ENCODE measurements around the gene HEPACAM. TPM values are rescaled to one million over a fixed set of nuclear protein-coding genes. Genes with fewer than 3 reads are reported as not detected.
A peak's percentile ranks its signal among the peaks of the same experiment; 100 is the strongest.

The HEPACAM gene
- total RNA-seq, 1 donor: under 0.01 TPM

GRCh38 chr11:124897674-124898262 is 38.1 kb downstream of the HEPACAM start, which contains the start of gene ROBO4:
Gene ROBO4, minus strand, starts transcription at chr11:124897865. Its CDS starts 70 bp downstream, at chr11:124897795.
- H3K79me2 ChIP-seq (ENCODE audit: insufficient read depth, low read length): no peaks in the 10 kb centered on the region
- peak within 1 kb of the TSS; percentile 16 for H3K4me3 ChIP-seq (ENCODE audit: insufficient read depth, low read length)
- peaks cover 49% of the 10 kb centered on the region for H3K4me1 ChIP-seq (ENCODE audit: insufficient read depth, low read length)

GRCh38 chr11:124896821-124897391 is 38.9 kb downstream of the HEPACAM start:
- H3K27ac ChIP-seq (ENCODE audit: low read depth, low read length): no peak overlapping the region
- no peaks in the 10 kb centered on the region for H3K9me3 ChIP-seq (ENCODE audit: low read depth, low read length)
- H3K36me3 ChIP-seq (ENCODE audit: insufficient read depth, low read length): no peaks in the 10 kb centered on the region
- H3K27me3 ChIP-seq (ENCODE audit: insufficient read depth, low read length): no peaks in the 10 kb centered on the region
- H4K20me1 ChIP-seq (ENCODE audit: insufficient read depth, low read length): no peaks in the 10 kb centered on the region
- H3K79me2 ChIP-seq (ENCODE audit: insufficient read depth, low read length): no peaks in the 10 kb centered on the region
- peaks cover 49% of the 10 kb centered on the region for H3K4me1 ChIP-seq (ENCODE audit: insufficient read depth, low read length)
- H3K4me3 ChIP-seq (ENCODE audit: insufficient read depth, low read length): no peak overlapping the region
- TF ChIP-seq CTCF (IDR thresholded peaks at IDR 0.05; ENCODE audit: extremely low read depth, low read depth, low read length): no peak
- DNase-seq (ENCODE audit: insufficient read length, low spot score, missing footprints): peak; percentile 80
- H3K4me2 ChIP-seq (ENCODE audit: insufficient read depth, low read length): no peak overlapping the region
- peak overlapping the region; percentile 11 for H2AFZ ChIP-seq (ENCODE audit: low read length)

More at GRCh38 chr11:124897674-124898262, 38.1 kb downstream of the HEPACAM start, which contains the start of gene ROBO4:
- DNase-seq (ENCODE audit: insufficient read length, low spot score, missing footprints): peak; percentile 79
- H3K27me3 ChIP-seq (ENCODE audit: insufficient read depth, low read length): no peaks in the 10 kb centered on the region
- no peaks in the 10 kb centered on the region for H3K9me3 ChIP-seq (ENCODE audit: low read depth, low read length)
- no peaks in the 10 kb centered on the region for H4K20me1 ChIP-seq (ENCODE audit: insufficient read depth, low read length)
- H3K4me2 ChIP-seq (ENCODE audit: insufficient read depth, low read length): peak within 1 kb of the TSS; percentile 62
- H2AFZ ChIP-seq (ENCODE audit: low read length): peak within 1 kb of the TSS; percentile 77
- H3K36me3 ChIP-seq (ENCODE audit: insufficient read depth, low read length): no peaks in the 10 kb centered on the region
- H3K27ac ChIP-seq (ENCODE audit: low read depth, low read length): peak within 1 kb of the TSS; percentile 83
- TF ChIP-seq CTCF (IDR thresholded peaks at IDR 0.05; ENCODE audit: extremely low read depth, low read depth, low read length): no peak

- no peak for TF ChIP-seq CTCF (IDR thresholded peaks at IDR 0.05; ENCODE audit: extremely low read depth, low read depth, low read length)
- Histone ChIP-seq H3K27ac (ENCODE audit: low read depth, low read length) (no peak overlapping the region), H3K4me3 (ENCODE audit: insufficient read depth, low read length) (no peak overlapping the region), H4K20me1 (ENCODE audit: insufficient read depth, low read length) (no peaks in the 10 kb centered on the region), H3K4me2 (ENCODE audit: insufficient read depth, low read length) (no peak overlapping the region), H3K36me3 (ENCODE audit: insufficient read depth, low read length) (no peaks in the 10 kb centered on the region), H3K27me3 (ENCODE audit: insufficient read depth, low read length) (no peaks in the 10 kb centered on the region), H3K79me2 (ENCODE audit: insufficient read depth, low read length) (no peaks in the 10 kb centered on the region), H2AFZ (ENCODE audit: low read length) (no peak overlapping the region), H3K9me3 (ENCODE audit: low read depth, low read length) (no peaks in the 10 kb centered on the region), H3K4me1 (ENCODE audit: insufficient read depth, low read length) (peaks cover 49% of the 10 kb centered on the region)
- DNase-seq (ENCODE audit: insufficient read length, low spot score, missing footprints): peak; percentile 43
Measured at GRCh38 chr11:124896071-124896750, 39.6 kb downstream of the HEPACAM start.

- no peaks in the 10 kb centered on the region for H3K36me3 ChIP-seq (ENCODE audit: insufficient read depth, low read length)
- H4K20me1 ChIP-seq (ENCODE audit: insufficient read depth, low read length): no peaks in the 10 kb centered on the region
- no peaks in the 10 kb centered on the region for H3K9me3 ChIP-seq (ENCODE audit: low read depth, low read length)
- TF ChIP-seq CTCF (IDR thresholded peaks at IDR 0.05; ENCODE audit: extremely low read depth, low read depth, low read length): no peak
- H2AFZ ChIP-seq (ENCODE audit: low read length): no peak overlapping the region
- no peak overlapping the region for H3K4me3 ChIP-seq (ENCODE audit: insufficient read depth, low read length)
- H3K4me2 ChIP-seq (ENCODE audit: insufficient read depth, low read length): no peak overlapping the region
- H3K27me3 ChIP-seq (ENCODE audit: insufficient read depth, low read length): no peaks in the 10 kb centered on the region
- no peak overlapping the region for H3K27ac ChIP-seq (ENCODE audit: low read depth, low read length)
- no peaks in the 10 kb centered on the region for H3K79me2 ChIP-seq (ENCODE audit: insufficient read depth, low read length)
- peaks cover 42% of the 10 kb centered on the region for H3K4me1 ChIP-seq (ENCODE audit: insufficient read depth, low read length)
- DNase-seq (ENCODE audit: insufficient read length, low spot score, missing footprints): no peak
Measured at GRCh38 chr11:124895471-124895971, 40.3 kb downstream of the HEPACAM start.

Data from osteoblast (primary cell).